ENCODE data around the gene GALNT17. TPM values are rescaled to one million over a fixed set of nuclear protein-coding genes. Genes with fewer than 3 reads are reported as not detected.

The GALNT17 gene
- total RNA-seq, 1 experiment from 2014 or later: not detected

GRCh38 chr7:71752171-71752935 lies 620.4 kb downstream of the GALNT17 start:
- DNase-seq (ENCODE audit: low read depth, low spot score) (no peak), ATAC-seq (peak; percentile 98)
- Histone ChIP-seq H3K4me3 (ENCODE audit: low read depth in 2 of 2, low read length in 2 of 2) (no peak overlapping the region), H3K27me3 (ENCODE audit: control insufficient read depth, insufficient read depth, low read length) (no peaks in the 10 kb centered on the region), H3K27ac (ENCODE audit: low read length) (no peak overlapping the region), H3K9me3 (ENCODE audit: control insufficient read depth, insufficient read depth, low read depth, low read length) (no peaks in the 10 kb centered on the region; the same call in 1 of the 2 replicates), H3K4me1 (ENCODE audit: control insufficient read depth, insufficient read depth, low read length) (no peaks in the 10 kb centered on the region), H3K36me3 (ENCODE audit: control insufficient read depth, insufficient read depth, low read length) (no peaks in the 10 kb centered on the region)
- CTCF ChIA-PET: no interaction called here
- TF ChIP-seq, protein P1, sequence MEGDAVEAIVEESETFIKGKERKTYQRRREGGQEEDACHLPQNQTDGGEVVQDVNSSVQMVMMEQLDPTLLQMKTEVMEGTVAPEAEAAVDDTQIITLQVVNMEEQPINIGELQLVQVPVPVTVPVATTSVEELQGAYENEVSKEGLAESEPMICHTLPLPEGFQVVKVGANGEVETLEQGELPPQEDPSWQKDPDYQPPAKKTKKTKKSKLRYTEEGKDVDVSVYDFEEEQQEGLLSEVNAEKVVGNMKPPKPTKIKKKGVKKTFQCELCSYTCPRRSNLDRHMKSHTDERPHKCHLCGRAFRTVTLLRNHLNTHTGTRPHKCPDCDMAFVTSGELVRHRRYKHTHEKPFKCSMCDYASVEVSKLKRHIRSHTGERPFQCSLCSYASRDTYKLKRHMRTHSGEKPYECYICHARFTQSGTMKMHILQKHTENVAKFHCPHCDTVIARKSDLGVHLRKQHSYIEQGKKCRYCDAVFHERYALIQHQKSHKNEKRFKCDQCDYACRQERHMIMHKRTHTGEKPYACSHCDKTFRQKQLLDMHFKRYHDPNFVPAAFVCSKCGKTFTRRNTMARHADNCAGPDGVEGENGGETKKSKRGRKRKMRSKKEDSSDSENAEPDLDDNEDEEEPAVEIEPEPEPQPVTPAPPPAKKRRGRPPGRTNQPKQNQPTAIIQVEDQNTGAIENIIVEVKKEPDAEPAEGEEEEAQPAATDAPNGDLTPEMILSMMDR (IDR thresholded peaks at IDR 0.05): peak; percentile 91
- TF ChIP-seq, protein P2, sequence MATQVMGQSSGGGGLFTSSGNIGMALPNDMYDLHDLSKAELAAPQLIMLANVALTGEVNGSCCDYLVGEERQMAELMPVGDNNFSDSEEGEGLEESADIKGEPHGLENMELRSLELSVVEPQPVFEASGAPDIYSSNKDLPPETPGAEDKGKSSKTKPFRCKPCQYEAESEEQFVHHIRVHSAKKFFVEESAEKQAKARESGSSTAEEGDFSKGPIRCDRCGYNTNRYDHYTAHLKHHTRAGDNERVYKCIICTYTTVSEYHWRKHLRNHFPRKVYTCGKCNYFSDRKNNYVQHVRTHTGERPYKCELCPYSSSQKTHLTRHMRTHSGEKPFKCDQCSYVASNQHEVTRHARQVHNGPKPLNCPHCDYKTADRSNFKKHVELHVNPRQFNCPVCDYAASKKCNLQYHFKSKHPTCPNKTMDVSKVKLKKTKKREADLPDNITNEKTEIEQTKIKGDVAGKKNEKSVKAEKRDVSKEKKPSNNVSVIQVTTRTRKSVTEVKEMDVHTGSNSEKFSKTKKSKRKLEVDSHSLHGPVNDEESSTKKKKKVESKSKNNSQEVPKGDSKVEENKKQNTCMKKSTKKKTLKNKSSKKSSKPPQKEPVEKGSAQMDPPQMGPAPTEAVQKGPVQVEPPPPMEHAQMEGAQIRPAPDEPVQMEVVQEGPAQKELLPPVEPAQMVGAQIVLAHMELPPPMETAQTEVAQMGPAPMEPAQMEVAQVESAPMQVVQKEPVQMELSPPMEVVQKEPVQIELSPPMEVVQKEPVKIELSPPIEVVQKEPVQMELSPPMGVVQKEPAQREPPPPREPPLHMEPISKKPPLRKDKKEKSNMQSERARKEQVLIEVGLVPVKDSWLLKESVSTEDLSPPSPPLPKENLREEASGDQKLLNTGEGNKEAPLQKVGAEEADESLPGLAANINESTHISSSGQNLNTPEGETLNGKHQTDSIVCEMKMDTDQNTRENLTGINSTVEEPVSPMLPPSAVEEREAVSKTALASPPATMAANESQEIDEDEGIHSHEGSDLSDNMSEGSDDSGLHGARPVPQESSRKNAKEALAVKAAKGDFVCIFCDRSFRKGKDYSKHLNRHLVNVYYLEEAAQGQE (IDR thresholded peaks at IDR 0.05; ENCODE audit: insufficient read depth in 1 of 2, low read depth in 2 of 2, low read length in 1 of 2): no peak
- in situ Hi-C loops (cut with HindIII; ENCODE audit: low pct_unique_long_range_greater_than_20kb, low sequenced_read_pairs) (no loop called here), intact Hi-C loops (cut with micrococcal nuclease; ENCODE audit: unreplicated experiment) (loop anchor here (10.0 kb wide), 1 partner anchor 62 kb away; no protein-coding TSS in a partner anchor)
- POLR2A ChIA-PET: no interaction called here
- BruUV-seq (replicated peaks): no TSS peak

GRCh38 chr7:71753236-71753635 lies 621.3 kb downstream of the GALNT17 start:
- Histone ChIP-seq H3K4me3 (ENCODE audit: low read depth in 2 of 2, low read length in 2 of 2) (no peak overlapping the region), H3K4me1 (ENCODE audit: control insufficient read depth, insufficient read depth, low read length) (no peaks in the 10 kb centered on the region), H3K36me3 (ENCODE audit: control insufficient read depth, insufficient read depth, low read length) (no peaks in the 10 kb centered on the region), H3K27ac (ENCODE audit: low read length) (no peak overlapping the region), H3K27me3 (ENCODE audit: control insufficient read depth, insufficient read depth, low read length) (no peaks in the 10 kb centered on the region), H3K9me3 (ENCODE audit: control insufficient read depth, insufficient read depth, low read depth, low read length) (no peaks in the 10 kb centered on the region; the same call in 1 of the 2 replicates)
- TF ChIP-seq SIN3A (IDR thresholded peaks at IDR 0.05; ENCODE audit: borderline replicate concordance, insufficient read depth, low read depth, low read length) (no peak), TCF7L2 (IDR thresholded peaks at IDR 0.05; ENCODE audit: low read depth, low read length) (no peak)
- TF ChIP-seq, protein P1 (IDR thresholded peaks at IDR 0.05): no peak
- ChIA-PET CTCF (no interaction called here), POLR2A (no interaction called here)
- BruUV-seq (replicated peaks): no TSS peak
- ATAC-seq (no peak), DNase-seq (ENCODE audit: low read depth, low spot score) (no peak)
- in situ Hi-C loops (cut with HindIII; ENCODE audit: low pct_unique_long_range_greater_than_20kb, low sequenced_read_pairs) (no loop called here), intact Hi-C loops (cut with micrococcal nuclease; ENCODE audit: unreplicated experiment) (loop anchor here (10.0 kb wide), 1 partner anchor 62 kb away; no protein-coding TSS in a partner anchor)
